ENCODE measurements around the gene FDXR.

GRCh38 chr17:74888469-74888868 lies 15.7 kb upstream of the FDXR start:
- TF ChIP-seq, protein P1, sequence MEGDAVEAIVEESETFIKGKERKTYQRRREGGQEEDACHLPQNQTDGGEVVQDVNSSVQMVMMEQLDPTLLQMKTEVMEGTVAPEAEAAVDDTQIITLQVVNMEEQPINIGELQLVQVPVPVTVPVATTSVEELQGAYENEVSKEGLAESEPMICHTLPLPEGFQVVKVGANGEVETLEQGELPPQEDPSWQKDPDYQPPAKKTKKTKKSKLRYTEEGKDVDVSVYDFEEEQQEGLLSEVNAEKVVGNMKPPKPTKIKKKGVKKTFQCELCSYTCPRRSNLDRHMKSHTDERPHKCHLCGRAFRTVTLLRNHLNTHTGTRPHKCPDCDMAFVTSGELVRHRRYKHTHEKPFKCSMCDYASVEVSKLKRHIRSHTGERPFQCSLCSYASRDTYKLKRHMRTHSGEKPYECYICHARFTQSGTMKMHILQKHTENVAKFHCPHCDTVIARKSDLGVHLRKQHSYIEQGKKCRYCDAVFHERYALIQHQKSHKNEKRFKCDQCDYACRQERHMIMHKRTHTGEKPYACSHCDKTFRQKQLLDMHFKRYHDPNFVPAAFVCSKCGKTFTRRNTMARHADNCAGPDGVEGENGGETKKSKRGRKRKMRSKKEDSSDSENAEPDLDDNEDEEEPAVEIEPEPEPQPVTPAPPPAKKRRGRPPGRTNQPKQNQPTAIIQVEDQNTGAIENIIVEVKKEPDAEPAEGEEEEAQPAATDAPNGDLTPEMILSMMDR (conservative IDR thresholded peaks at IDR 0.05) = no peak
- TF ChIP-seq EZH2 (IDR thresholded peaks at IDR 0.05; ENCODE audit: low read depth) = no peak

Data from PC-9 (cell line).